Measurements from ENCODE around the gene RHOH. TPM values are rescaled to one million over a fixed set of nuclear protein-coding genes. Genes with fewer than 3 reads are reported as not detected.

The RHOH gene
- total and polyA plus RNA-seq, 9 of the 15 experiments (the other 6 are each of a cell fraction or from before 2014, with no cell fraction given), result 14.3 to 37.7 (median 23.2) TPM

DNA sequence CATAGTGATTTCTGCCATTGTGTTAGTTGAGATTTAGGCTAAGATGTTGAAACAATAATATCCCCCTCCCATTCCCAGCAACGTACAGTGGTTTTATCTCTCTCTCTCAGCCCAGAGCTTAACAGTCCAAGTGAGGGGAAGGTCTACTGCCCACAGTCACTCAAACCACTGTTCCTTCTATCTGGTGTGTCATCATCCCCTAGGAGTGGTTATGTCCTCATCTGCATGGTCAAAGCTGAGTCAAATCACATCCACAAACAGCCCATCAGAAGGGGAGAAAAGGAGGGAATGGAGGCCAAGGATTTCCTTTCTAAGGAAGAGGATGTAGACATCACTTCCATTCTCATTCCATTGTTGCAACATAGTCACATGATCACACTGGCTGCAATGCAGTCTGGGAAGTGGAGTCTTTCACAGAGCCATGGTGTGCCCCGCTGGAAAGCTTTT is 95.5 kb downstream of the RHOH start (continued):
- TF ChIP-seq, protein P1, sequence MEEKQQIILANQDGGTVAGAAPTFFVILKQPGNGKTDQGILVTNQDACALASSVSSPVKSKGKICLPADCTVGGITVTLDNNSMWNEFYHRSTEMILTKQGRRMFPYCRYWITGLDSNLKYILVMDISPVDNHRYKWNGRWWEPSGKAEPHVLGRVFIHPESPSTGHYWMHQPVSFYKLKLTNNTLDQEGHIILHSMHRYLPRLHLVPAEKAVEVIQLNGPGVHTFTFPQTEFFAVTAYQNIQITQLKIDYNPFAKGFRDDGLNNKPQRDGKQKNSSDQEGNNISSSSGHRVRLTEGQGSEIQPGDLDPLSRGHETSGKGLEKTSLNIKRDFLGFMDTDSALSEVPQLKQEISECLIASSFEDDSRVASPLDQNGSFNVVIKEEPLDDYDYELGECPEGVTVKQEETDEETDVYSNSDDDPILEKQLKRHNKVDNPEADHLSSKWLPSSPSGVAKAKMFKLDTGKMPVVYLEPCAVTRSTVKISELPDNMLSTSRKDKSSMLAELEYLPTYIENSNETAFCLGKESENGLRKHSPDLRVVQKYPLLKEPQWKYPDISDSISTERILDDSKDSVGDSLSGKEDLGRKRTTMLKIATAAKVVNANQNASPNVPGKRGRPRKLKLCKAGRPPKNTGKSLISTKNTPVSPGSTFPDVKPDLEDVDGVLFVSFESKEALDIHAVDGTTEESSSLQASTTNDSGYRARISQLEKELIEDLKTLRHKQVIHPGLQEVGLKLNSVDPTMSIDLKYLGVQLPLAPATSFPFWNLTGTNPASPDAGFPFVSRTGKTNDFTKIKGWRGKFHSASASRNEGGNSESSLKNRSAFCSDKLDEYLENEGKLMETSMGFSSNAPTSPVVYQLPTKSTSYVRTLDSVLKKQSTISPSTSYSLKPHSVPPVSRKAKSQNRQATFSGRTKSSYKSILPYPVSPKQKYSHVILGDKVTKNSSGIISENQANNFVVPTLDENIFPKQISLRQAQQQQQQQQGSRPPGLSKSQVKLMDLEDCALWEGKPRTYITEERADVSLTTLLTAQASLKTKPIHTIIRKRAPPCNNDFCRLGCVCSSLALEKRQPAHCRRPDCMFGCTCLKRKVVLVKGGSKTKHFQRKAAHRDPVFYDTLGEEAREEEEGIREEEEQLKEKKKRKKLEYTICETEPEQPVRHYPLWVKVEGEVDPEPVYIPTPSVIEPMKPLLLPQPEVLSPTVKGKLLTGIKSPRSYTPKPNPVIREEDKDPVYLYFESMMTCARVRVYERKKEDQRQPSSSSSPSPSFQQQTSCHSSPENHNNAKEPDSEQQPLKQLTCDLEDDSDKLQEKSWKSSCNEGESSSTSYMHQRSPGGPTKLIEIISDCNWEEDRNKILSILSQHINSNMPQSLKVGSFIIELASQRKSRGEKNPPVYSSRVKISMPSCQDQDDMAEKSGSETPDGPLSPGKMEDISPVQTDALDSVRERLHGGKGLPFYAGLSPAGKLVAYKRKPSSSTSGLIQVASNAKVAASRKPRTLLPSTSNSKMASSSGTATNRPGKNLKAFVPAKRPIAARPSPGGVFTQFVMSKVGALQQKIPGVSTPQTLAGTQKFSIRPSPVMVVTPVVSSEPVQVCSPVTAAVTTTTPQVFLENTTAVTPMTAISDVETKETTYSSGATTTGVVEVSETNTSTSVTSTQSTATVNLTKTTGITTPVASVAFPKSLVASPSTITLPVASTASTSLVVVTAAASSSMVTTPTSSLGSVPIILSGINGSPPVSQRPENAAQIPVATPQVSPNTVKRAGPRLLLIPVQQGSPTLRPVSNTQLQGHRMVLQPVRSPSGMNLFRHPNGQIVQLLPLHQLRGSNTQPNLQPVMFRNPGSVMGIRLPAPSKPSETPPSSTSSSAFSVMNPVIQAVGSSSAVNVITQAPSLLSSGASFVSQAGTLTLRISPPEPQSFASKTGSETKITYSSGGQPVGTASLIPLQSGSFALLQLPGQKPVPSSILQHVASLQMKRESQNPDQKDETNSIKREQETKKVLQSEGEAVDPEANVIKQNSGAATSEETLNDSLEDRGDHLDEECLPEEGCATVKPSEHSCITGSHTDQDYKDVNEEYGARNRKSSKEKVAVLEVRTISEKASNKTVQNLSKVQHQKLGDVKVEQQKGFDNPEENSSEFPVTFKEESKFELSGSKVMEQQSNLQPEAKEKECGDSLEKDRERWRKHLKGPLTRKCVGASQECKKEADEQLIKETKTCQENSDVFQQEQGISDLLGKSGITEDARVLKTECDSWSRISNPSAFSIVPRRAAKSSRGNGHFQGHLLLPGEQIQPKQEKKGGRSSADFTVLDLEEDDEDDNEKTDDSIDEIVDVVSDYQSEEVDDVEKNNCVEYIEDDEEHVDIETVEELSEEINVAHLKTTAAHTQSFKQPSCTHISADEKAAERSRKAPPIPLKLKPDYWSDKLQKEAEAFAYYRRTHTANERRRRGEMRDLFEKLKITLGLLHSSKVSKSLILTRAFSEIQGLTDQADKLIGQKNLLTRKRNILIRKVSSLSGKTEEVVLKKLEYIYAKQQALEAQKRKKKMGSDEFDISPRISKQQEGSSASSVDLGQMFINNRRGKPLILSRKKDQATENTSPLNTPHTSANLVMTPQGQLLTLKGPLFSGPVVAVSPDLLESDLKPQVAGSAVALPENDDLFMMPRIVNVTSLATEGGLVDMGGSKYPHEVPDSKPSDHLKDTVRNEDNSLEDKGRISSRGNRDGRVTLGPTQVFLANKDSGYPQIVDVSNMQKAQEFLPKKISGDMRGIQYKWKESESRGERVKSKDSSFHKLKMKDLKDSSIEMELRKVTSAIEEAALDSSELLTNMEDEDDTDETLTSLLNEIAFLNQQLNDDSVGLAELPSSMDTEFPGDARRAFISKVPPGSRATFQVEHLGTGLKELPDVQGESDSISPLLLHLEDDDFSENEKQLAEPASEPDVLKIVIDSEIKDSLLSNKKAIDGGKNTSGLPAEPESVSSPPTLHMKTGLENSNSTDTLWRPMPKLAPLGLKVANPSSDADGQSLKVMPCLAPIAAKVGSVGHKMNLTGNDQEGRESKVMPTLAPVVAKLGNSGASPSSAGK (IDR thresholded peaks at IDR 0.05), result peak; percentile 58
- peak; percentile 37; the same call in 1 of the 2 replicates for TF ChIP-seq NFIC (IDR thresholded peaks at IDR 0.05)
- TF ChIP-seq ZNF239 (CRISPR knock-in tag; IDR thresholded peaks at IDR 0.05), result peak; percentile 12; the same call in 1 of the 2 replicates
- TF ChIP-seq CBX3 (IDR thresholded peaks at IDR 0.05; ENCODE audit: borderline replicate concordance in 1 of 2, low read length in 2 of 2), result no peak
- peak; percentile 41; the same call in 1 of the 2 replicates for TF ChIP-seq ZEB2 (IDR thresholded peaks at IDR 0.05)
- TF ChIP-seq KDM1A (IDR thresholded peaks at IDR 0.05), result peak; percentile 93 to 95
- no peak for TF ChIP-seq ZNF24 (IDR thresholded peaks at IDR 0.05)
- TF ChIP-seq JUN (IDR thresholded peaks at IDR 0.05; ENCODE audit: borderline replicate concordance, low read depth, low read length), result peak; percentile 60; the same call in 1 of the 2 replicates
- TF ChIP-seq JUN (CRISPR knock-in tag; IDR thresholded peaks at IDR 0.05; ENCODE audit: borderline replicate concordance), result no peak; the same call in 1 of the 2 replicates
- TF ChIP-seq KLF16 (IDR thresholded peaks at IDR 0.05), result peak; percentile 66; the same call in 1 of the 2 replicates
- no peak for TF ChIP-seq U2AF1 (optimal IDR thresholded peaks at IDR 0.05; ENCODE audit: low read depth, low read length)
- TF ChIP-seq MYBL2 (IDR thresholded peaks at IDR 0.05; ENCODE audit: low read depth), result peak; percentile 33; the same call in 1 of the 2 replicates
- TF ChIP-seq MYBL2 (CRISPR knock-in tag; IDR thresholded peaks at IDR 0.05; ENCODE audit: borderline replicate concordance), result no peak

Data from K562 (cell line).